Kidney capillary endothelial cell (primary cell): Measurements from ENCODE around the gene CBX8.

ENCODE experiments used
- DNase-seq: peaks from one replicate; pipeline ENCODE4 v3.0.0-alpha.2; 2018; ENCODE audit warnings: low spot score

CBX8 gene

GRCh38 chr17:79835470-79835899 lies 38.6 kb upstream of the CBX8 start:
- DNase-seq: no peak

GRCh38 chr17:79834565-79835469 lies 37.9 kb upstream of the CBX8 start:
- DNase-seq: no peak

- DNase-seq: no peak
Measured at GRCh38 chr17:79833744-79834564, 37.1 kb upstream of the CBX8 start.

- DNase-seq: no peak
Measured at GRCh38 chr17:79833110-79833450, 36.2 kb upstream of the CBX8 start.

DNA sequence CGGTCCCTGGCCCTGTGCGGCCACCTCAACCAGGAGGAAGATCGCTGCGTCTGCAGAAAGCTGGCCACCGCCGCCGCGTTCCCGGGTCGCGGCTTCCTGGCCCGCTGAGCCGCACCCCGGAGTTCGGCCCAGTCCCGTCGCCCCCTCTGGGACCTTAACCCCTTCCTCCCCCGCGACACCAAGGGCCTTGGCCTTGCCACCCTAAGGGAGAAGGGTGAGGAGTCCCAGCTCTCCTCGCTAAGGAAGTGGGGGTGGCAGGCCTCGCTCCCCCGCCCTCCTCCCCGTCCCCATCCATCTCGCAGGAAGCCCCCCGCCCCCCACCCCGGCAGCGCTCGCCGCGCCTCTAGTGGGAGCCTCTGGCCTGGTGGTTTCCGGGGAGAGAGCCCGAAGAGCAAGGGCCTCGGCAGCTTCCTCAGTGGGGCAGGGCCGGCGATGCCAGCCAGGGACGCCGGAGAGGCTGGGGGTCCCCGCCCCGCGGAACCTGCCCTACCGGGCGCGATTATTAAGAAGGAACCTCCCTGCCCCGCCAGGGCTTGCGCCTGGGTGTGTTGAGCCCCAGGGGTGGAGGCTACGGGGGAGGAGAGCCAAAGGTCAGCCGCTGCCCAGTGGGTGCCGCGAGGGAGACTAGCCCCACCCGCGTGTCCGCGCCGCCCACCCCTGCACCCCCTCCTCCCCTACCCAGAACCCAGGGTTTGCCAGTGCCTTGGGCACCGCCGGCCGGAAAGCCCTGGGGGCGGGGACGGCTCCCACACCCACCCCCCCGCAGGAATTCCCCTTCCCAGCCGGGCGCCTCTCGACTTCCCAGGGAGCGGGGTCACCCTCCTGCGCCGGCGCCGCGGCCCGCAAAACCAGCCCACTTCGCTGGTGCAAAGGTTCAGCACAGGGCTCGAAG lies 35.6 kb upstream of the CBX8 start:
- DNase-seq: no peak

GRCh38 chr17:79831265-79832217 lies 34.7 kb upstream of the CBX8 start:
- DNase-seq: no peak

- no peak for DNase-seq
Measured at GRCh38 chr17:79830763-79831264, 33.9 kb upstream of the CBX8 start.

- no peak for DNase-seq
Measured at GRCh38 chr17:79830303-79830702, 33.4 kb upstream of the CBX8 start.

DNA sequence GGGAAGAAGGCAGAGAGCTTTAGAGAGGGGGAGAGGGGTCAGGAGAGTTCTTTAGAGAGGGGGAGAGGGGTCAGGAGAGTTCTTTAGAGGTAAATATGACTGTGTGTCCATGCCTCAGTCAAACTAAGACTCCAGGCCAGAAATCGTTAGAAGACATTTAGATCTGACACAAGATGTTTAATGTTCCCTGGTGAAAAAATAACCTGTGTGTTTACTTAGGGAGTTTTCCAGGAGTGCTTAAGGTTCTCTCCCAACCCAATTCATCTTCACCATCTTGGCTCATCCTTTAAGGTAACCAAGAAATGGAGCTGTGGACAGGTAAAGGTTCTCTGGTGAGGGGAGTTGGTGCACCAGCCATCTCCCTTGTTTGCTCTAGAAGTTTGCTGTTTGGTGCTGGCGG lies 32.6 kb upstream of the CBX8 start:
- no peak for DNase-seq

DNA sequence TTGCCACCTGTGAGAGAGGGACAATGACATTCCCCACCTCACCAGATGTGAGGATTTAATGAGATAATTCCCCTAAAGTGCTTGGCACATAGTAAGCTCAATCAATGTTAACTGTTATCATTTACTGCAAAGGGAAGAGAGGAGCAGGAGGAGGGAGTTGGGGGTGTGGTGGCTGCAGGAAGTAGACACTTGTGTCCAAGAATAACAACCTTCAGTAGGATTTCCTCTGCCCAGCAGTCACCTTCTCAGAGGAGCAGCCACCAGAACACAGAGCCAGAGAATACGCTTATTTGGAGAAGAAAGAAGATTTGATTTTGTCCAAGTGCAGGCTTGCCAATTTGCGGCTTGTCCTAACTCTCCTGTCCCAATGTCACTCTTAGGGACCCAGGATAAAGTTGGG lies 32.1 kb upstream of the CBX8 start:
- no peak for DNase-seq

- no peak for DNase-seq
Measured at GRCh38 chr17:79826841-79827578, 30.1 kb upstream of the CBX8 start.

- no peak for DNase-seq
Measured at GRCh38 chr17:79826204-79826680, 29.4 kb upstream of the CBX8 start.

DNA sequence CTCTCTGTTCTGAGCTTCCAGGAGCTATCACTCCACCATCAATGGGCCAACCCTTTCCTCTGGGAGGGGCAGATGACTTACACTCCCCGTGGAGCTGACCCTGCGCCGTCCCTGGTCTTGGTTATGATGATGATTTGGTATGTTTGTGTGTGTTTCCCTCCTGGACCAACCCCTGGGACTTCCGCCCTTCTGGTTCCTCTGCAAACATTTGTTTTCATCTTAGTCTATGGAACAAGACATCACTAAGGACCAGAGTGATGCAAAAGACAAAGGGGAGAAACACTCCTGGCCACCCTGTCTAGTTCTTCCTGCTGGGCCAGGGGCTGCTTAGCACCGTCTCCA lies 28.7 kb upstream of the CBX8 start:
- DNase-seq: no peak

DNA sequence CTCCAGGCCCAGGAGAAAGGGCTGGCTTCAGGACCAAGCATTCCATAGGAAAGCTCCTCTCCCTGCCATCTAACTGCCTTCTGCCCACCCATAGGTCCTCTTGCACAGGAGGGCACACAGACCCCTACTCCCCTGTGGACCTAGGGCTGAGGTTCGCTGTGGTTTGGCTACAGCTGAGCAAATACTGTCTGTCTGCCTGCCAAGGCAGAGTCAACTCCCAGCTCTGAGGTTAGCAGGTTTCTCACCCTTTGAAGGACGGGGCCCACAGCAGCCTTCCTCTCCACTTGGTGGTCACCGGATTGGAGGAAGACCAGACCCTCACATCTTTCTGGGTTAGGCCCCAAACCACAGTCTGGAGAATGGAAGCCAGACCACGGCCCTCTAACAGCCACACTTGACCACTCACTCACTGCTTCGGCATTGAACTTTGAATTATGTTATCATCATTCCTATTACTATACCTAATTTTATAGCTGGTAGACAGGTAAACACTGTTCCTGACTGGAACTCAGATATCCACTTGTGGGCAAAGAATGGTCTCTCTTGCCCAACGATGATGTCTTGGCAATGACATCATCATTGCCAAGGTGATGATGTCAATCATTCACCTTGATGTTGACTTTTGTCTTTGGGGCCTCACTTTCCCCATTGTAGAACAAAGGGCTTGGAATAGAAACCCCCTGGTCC lies 28.2 kb upstream of the CBX8 start:
- DNase-seq: no peak

- DNase-seq: no peak
Measured at GRCh38 chr17:79824234-79824633, 27.4 kb upstream of the CBX8 start.

DNA sequence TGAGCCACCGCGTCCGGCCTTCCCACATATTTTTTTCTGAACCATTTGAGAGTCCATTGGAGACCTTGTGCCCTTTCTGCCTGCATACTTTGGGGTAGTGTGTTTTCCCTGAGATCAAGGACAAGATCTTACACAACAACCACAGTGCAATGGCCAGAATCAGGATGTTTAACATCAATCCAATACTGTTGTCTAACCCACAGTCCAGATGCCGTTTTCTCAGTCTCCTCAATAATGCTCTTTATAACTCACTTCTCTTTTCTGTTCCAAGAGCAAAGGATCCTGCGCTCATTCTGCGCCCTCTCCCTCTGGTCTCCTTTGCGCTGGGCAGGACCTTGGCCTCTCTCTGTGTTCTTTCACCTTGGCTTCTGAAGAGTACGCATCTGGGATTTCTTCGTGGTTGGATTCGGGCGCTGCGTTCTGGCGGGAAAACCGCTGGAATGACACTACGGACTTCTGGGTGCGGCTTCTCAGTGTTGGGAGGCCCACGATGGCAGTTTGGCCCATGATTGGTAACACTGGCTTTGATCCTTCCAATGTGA lies 25.8 kb upstream of the CBX8 start:
- DNase-seq: no peak

DNA sequence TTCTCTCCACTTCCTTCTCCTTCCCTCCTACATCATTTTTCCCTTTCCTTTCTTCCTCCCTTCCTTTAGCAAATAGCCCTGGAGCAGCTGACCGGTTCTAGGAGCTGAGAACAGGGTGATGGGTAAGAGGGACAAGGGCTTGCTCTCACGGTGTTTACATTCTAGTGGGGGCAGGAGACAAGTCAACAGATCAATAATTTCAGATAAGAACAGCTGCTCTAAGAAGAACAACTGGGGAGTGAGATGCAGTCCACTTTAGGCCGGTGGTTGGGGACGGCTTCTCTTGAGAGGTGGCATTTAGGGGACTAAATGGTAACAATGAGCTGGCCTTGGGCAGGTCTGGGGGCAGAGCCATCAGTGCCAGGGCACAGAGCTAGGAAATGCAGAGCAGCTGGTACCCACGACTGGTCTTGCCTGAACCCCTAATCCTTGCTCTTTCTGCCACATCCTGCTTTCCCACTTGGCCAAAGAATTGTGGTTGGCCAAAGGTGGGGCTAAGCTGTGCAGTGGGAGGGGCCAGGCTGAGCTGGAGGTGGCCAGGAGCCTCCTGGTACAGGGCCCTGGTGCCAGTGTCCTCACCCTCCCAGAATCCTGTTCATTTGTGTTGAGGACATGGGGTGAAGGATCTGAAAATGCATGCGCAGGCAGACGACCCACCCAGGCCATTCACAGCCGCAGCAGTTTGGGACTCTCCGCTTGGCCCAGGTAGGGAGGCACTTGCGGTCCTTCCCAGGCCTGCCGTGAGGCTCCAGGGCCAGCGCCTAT lies 24.6 kb upstream of the CBX8 start:
- no peak for DNase-seq

GRCh38 chr17:79820959-79821330 lies 24.1 kb upstream of the CBX8 start:
- DNase-seq: no peak
